ENCODE measurements around the gene CAMK2B.

CAMK2B gene

DNA sequence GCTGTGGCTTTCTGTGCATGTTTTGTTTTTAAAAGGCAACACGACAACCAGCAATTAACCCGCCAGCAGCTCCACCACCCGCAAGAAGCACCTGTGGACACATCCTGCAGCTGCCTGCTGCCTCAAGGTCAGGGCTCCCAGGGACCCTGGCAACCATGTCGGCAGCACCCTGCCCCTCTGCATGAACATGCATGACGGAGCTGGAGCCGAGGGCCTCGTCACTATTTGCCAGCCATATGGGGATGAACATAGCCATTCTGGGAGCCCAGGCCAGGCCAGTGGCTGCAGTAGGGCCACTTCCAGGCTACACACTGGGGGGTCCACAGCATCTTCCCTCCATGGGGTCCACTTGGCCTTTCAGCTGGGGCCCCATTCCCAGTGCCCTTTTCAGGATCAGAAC, 52.9 kb downstream of the CAMK2B start:
- no peak for DNase-seq

DNA sequence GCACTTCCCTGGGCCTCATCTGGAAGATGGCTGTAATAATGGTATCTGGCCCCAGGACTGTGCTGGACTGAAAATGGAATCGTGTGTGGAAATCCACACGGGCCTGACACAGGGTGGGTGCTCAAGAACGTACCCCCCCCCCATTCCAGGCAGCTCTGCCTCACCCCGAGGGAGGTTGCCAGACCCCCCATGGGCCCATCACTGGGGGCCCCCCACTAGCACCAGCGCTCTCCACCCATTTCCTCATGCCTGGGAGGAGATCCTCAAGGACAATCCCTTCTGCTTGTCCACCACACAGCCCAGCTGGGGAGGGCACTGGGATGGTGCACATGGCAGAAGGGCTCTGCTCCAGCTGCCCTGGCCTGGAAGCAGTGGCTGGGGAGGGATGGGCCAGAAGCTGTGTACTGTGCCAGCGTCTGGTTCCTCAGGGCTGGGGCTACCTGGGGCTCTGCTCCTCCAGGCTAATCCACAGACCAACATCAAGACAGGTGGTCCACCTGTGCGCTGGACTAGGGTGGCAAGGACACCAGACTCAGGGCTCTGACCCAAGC, 55.4 kb downstream of the CAMK2B start:
- DNase-seq = no peak

DNA sequence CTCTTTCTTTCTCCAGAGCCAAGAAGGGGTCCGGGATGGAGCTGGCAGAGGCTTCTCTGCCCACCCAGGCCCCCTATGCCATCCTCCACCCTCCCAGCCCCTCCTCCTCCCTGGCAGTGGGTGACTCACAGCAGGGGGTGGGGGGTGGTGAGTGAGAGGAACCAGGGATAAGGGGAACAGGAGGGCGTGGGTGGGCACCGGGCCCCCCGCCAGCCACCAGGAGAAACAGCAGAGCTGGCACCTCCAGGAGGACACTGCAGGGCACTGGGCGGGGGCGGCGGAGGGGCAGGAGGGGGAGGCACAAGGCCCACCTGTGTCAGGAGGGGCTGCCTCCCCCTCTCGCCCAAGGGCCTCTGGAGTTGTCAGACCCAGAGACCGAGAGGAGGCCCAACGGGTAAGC, 56.0 kb downstream of the CAMK2B start:
- no peak for DNase-seq

DNA sequence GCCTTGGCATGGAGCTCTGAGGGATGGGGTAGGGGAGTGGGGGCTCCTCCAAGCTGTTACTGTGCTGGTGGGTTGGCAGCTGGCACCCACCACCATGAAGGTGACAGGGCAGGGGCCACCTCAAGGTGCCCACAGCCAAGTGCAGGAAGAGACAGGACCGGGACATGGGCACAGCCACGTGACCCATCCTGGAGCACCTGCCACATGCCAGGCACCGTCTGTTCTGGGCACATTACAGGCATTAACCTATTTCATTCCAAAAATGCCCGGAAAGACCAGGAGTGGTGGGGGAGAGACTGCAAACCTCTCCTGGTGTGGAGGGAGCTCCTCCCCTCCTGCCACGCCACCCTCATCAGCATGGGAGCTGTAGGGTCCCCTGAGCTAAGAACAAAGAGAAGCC, 56.7 kb downstream of the CAMK2B start:
- no peak for DNase-seq

DNA sequence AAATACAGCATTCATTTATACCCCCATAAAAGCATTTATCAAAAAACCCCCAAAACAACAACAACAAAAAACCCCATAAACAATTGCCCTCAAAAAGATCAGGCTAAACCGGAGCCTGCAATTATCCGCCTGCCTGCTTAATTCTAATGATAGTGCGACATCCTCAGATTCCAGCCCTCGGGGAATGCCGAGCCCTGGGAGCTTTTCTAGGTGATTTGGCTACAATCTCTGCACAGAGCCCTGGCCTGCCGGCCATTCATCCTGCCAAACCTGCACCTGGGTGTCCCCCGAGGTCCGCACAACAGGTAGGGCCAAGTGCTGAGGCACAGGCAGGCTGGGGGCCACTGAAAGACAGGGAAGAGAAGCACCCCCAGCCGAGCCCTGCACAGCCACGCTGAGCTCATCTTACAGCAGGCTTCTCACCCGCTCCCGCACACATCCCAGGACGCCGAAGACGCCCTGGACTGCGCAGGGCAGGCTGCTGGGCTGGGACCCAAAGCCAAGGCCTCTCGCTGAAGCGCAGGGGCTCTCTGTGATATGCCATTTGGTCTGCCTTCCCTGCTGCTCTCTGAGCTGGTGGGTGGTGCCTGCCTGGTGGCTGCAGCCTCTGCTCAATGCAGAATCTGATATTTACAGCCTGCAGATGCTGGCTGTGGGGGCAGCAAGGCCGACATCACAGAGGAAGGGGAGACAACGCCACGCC, 57.5 kb downstream of the CAMK2B start:
- DNase-seq = no peak

DNA sequence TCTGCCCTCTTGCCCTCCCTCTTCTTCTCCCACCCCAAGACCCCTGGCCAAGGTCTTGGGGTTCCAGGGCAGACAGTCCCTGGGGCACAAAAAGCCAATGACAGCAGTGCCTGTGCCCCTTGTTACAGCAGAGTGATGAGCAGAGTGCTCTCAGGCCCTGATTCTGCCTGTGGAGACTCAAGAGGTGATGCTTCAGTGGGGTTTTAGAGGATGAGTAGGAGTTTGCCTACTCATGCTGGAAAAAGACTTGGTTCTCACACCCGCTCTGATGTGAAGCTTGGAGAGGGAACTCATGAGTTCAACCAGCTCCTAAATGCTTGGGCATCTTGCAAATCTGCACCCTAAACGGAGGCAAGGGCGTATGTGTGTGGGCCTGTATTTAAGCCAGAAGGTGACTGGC, 58.2 kb downstream of the CAMK2B start:
- DNase-seq = no peak

DNA sequence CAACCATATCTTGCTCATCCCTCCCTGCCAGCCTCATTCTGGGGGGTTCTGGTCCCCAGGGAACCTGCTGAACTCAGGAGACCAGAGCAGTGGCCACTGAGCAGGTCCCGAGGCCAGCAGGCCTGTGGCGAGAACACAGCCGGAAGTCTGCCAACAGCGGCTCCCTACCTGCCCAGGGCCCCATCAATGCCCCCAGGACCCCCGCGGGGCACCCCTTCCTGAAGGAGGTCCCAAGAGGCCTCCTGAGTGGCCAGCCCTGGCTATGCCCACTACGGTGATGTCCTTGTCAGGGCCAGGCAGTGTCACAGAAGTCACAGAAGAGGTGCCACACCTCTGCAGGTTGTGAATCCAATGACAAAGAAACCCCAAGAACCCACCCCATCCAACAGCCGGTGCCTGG, 58.9 kb downstream of the CAMK2B start:
- no peak for DNase-seq

DNA sequence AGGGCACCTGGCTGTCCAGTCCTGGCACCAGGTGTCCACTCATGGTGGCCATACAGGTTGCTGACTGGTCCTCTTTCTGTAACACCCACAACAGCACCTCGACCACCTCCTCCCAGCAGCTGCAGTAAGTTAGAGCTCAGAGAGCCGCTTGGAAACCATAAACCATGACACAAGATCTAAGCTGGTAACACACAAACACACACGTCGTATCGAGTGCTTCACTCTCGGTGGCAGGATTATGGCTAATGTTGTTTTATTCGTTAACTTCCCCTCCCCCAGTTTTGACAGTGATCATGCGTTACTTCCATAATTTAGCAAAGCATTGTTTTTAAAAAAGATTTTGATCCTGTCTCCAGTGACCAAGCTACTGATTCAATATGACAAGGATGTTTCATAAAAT, 59.7 kb downstream of the CAMK2B start:
- no peak for DNase-seq

DNA sequence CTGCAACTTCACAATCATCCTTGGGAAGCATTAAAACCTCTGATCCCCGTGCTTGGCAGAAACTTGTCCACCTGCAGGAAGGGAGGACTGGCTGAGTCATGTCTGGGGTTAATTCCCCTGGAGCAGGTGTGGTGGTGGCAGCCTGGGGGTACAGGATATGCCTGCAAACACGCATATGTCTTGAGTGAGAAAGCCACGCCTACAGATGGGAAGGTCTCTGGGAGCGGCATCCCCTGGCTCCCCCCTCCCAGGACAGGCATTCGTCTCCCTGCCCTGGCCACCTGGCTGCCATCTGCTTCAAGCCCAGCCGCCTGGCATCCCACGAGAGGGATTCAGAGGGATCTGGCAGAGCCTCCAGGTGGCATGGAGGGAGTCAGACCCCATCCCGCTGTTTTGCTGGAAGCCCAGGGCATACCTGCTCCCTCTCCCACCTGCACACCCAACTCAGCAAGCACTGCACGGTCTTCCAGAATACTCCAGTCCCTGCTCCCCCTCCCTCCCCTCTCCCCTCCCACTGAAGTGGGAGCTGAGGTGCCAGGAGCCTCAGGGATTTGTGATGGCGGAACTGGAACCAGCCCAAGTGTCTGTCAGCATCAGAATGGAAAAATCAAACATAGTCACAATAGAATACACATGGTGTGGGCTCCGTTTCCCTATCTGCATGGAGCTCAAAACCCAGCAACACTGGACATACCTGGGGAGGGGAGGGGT, 61.0 kb downstream of the CAMK2B start:
- DNase-seq = peak; percentile 94

DNA sequence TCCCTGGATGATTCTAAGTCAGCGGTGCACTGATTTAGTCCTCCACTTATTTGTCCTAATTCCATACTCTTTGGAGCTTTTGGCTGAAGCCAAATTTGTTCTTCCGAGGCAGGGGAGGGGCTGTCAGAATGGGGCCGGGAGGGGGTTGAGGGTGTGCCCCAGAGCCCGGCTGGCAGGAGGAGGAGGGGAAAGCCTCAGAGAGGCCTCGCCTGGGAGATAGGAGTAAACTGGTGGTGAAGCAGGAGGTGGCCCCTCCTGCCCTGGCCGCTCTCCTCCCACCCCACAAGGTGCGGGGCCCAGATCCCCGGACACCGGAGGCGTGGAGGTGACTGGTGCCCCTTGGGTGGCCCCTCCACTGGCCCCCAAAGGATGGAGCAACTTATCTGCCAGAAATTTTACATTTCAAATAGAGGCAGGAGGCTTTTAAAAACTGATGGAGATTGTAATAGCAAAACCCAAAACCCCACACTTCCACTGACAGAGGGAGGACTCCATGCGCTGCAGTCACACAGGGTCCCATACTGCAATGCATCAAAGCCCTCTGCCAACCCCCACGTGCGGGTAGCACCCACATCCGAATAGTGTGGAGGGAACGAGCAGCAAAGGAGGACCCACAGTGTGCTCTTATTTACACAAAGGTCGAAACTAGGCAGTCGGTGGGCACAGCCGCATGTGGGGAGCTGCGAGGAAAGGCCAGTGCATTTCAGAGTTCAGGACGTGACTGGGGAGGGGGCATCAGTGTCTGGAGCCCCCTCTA, 61.9 kb downstream of the CAMK2B start:
- no peak for DNase-seq

DNA sequence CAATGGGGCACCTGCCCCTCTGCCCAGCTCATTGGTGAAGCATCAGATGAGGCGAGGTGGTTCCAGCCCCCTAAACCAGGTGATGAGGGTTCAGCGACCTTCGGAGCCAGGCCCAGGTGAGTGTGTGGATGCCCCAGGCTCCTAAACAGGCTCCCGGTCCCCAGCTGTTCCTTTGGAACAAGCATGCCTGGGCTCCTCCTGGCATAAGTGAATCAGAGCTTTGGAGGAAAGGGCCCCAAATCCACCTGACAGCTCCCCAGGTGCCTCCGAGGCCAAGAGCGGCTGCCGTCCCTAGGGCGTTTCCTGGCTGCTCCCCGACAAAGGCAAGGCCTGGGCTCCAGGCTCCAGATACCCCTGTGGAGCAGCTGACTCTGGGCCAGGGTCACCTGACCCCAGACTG, 63.4 kb downstream of the CAMK2B start:
- DNase-seq = no peak

DNA sequence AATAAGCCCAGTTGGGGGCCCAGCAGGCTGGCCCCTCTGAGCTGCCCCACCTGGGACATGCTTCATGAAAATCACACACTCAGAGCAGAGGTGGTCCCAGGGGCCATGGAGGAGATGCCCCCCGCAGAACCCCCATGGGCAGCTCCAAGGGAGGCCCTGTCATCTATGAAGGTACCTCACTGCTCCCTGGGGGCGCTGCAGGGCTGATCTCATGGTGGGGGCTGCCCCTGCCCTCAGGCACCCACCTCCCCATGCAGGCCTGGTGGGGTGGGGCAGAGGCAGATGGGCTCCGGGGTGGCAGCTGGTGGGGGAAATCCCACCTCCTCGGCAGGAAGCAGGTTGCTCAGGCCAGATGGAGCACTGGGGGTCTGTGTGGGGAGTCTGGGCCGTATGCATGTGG, 64.2 kb downstream of the CAMK2B start:
- no peak for DNase-seq

DNA sequence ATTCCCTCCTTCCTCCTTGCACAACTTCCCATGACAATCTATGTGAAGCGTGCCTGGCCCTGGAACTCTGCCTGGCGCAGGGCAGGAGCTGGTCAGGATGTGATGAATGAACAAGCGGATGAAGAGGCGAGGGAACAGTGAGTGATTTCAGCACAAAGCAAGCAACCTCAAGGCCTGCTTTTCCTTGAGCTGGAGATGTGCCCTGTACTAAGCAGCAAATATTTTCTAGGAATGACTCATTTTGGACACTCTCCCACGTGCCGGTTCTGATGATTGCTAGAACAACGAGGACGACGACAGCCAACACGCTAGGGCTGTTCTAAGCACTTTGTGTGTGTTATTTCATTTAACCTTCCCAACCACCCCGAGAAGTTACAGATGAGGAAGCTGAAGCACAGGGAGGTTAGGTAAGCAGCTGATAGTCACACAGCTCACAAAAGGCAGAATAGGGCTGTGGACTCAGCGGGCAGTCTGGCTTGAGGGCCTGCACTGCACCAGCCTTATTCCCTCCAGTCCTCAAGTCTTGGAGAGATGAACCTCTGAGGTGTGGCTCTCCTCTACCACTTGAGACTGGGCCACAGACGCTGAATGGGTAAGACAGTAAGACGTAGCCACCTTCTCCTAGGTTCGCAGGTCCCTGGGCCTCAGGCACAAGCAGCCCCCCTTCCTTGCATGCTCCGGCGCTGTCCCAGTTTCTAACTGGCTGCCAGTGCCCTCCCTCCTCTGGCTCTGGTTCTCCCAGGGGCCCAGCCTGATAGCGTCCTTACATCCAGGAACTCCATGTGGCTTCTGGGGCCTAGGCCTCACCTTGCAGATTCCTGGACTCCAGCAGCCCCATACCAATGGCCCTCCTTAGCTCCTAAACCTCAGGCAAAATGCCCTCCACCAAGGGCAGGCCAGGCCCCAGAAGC, 65.6 kb downstream of the CAMK2B start:
- no peak for DNase-seq

DNA sequence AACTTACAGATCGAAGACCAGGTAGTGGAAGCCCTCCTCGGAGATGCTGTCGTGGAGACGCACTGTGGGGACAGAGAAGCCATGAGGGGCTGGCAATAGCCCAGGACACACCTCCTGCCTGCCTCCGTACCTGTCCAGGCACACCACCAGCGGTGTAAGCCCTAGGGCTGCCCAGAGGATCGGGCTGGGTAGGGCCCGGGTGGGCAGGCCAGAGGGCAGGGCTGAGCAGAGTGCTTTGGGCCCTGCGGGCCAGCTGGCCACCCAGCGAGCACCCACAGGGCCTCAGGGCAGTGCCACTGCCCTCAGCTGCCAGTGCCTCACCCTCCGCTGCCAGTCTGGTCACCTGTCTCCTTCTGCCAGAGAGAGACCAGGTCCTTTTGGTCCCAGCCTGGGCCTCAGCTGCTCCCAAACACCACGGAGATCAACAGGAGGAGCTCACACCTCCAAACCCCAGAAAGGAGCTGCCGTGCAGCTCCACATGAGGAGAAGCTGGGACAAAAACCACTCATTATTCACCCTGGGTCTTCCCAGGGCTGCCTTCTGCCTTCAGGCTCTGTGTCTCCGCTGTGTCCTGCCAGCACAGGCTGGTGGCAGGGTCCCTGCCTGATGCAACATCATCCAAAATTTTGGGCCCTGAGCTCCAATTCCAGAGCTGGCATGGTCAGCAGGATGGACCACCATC, 66.4 kb downstream of the CAMK2B start:
- no peak for DNase-seq

DNA sequence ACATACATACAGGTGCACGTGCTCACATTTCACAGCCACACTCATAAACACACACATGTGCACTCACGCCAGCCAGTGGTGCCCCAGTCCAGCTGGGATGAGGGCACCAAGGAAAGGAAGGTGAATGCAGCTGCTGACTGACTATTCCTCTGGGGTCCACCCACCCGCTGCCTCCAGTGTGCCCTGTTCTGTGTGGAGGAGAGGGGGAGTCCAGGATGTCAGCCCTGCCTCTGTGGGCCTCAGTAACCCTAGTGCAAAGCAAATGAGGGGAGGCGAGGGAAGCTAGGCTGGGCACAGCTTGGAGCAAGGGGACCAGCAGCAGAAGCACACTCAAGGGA, 67.0 kb downstream of the CAMK2B start:
- no peak for DNase-seq

DNA sequence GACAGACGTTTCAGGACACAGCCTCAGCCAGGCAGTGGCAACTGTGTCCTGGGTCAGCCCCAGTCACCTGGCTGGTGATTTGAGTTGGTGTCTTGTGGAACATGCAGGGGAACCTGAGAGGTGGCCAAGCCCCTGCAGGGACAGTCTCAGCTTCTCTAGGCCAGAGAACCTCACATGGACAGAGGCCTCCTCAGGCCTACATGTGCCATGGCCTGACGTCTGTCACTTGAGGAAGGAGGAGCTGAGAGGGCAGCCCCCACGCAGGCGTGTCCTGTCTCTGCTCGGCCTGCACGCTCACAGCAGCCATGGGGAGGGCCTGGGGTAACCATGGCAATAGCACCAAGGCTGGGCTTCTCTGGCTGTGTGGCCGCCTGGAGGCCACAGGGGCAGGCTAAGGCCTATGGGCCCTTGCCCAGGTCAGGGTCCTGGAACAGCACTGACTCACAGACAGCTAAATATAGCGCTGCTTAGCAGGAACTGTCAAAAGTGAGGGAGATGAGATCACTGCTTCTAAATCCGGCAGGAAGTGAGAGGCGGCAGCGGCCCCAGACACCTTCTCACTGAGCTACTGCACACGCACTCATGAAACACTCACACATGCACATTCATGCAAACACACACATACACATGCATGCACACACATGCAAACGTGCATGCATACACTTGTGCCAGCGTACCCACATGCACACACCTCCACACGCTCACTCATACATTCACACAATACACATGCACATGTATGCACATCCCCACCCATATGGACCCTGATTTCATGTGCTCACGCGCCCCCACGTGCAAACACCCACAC, 67.6 kb downstream of the CAMK2B start:
- no peak for DNase-seq

DNA sequence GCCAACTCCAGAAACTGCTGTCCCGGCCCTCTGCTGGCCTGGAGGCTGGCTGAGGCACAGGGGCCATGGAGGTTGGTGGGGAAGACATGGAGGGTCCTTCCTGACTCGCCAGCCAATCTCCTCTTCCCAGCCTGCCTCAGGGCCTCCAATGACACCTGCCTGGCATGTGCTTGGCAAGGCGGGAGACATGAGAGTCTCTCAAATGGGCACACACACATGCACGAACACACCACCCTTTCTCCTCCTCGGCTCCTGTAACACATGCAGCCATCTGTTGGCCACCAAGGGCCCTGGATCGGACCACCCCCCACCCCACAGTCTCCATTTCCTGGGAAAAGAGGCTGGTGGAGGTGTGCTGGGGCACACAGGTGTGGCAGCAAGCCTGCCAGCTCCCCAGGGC, 68.2 kb downstream of the CAMK2B start:
- no peak for DNase-seq

DNA sequence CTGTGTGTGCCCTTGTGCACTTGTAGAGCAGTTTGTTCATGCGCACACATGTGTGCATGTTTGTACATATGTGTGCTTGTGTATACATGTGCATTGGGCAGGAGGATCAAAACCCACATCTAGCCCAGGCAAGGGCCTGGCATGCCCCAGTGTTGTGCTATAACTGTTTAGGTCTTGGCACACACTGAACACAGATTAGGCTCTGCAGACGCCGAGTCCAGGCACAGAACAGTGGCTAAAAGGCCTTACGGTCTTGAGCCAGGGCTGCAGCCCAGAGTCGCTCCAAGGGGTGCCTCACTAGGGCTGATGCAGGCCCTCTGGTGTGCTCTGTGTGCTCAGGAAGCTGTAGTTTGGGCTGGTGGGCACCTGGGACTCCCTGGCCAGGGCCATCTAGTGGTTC, 68.9 kb downstream of the CAMK2B start:
- no peak for DNase-seq

DNA sequence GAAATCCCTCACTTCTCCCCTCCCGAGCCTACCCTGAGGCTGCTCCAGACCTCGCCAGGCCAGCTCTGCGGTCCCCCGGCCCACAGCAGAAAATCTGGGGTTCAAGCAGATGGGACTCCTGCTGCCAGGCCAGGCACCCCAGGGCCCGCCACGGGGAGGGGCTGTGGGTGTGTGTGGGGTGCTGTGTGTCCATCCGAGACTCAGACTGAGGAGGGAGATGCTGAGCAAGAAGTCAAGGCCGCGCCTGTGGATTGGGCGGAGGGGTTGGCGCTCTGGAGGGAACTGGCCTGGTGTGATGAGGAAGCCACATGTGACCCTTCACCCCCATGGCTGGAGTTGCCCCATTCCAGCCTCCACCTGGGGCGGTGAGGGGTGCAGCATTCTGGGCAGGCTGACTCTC, 73.5 kb downstream of the CAMK2B start:
- DNase-seq = no peak

DNA sequence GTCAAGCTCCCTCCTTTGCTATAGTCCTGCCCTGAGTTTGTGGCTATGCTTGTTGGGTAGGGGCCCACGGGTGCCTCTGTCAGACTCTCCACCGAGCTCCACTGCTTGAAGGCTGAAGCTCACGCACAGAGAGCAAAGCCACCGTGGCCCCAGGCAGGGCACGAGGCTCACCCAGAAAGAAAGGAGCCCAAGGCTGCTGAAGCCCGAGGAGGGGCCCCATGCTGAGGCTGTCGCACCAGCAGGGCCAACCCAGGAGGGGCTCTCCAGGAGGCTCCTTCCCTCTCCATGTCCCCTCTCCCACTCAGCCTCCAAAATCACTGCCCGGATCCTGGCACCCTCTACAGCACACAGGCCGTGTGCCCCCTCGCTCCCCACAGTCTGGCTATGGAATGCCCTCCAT, 74.1 kb downstream of the CAMK2B start:
- no peak for DNase-seq

DNA sequence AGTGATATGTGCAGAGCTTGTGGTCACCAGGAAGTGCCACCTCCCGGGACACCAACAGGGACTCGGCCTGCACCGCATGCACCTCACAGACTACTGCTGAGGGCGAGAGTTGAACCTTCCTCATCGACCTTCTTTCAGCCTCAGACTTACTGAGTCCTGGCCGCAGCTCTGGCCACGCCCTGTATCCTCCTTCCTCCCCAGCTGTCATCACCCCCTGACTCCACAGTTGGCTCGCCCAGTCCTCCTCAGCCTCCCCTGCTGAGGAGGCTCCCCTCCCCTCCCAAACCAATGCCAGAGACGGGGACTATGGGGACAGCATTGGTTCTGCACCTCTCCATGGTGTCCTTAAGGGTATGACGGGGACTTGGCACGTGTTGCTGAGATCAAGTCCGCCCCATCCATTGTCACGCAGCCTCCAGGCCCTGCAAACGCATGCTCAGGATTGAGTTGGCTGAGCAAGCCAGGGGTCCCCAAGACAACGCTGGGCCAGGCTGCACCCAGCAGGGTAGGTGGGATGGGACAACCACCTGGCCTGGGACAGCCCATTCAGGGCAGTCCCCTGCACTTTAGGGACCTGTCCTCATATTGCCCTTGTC, 75.7 kb downstream of the CAMK2B start:
- no peak for DNase-seq
